SKM-1 treated with dmso at 0.1 percent for 144 hours (cell line): ENCODE measurements around the gene TLR4.
A peak's percentile ranks its signal among the peaks of the same experiment; 100 is the strongest.

Experiments
- DNase-seq: peaks from one replicate; lab custom pipeline; 2025; ENCODE audit not compliant: unreplicated experiment; lab: John Stamatoyannopoulos, UW

Gene TLR4

GRCh38 chr9:117709936-117710335 is 5.7 kb downstream of the TLR4 start:
- no peak for DNase-seq

GRCh38 chr9:117714282-117714681 is 10.1 kb downstream of the TLR4 start:
- no peak for DNase-seq

GRCh38 chr9:117715411-117715989 is 11.3 kb downstream of the TLR4 start:
- no peak for DNase-seq

GRCh38 chr9:117718085-117718484 is 13.9 kb downstream of the TLR4 start:
- peak; percentile 97 for DNase-seq

- no peak for DNase-seq
Observed at GRCh38 chr9:117718701-117719100, 14.5 kb downstream of the TLR4 start.

GRCh38 chr9:117719161-117719920 is 15.1 kb downstream of the TLR4 start:
- no peak for DNase-seq

- DNase-seq = no peak
Observed at GRCh38 chr9:117720066-117720465, 15.9 kb downstream of the TLR4 start.

- no peak for DNase-seq
Observed at GRCh38 chr9:117720555-117720954, 16.4 kb downstream of the TLR4 start.

GRCh38 chr9:117720987-117721386 is 16.8 kb downstream of the TLR4 start:
- DNase-seq = no peak

GRCh38 chr9:117722108-117722761 is 18.0 kb downstream of the TLR4 start:
- no peak for DNase-seq

- DNase-seq = peak; percentile 78
Observed at GRCh38 chr9:117723986-117724625, 19.9 kb downstream of the TLR4 start.

- peak; percentile 95 for DNase-seq
Observed at GRCh38 chr9:117725426-117725887, 21.3 kb downstream of the TLR4 start.

GRCh38 chr9:117729375-117729774 is 25.2 kb downstream of the TLR4 start:
- DNase-seq = no peak

GRCh38 chr9:117732494-117732893 is 28.3 kb downstream of the TLR4 start:
- no peak for DNase-seq

GRCh38 chr9:117733465-117733864 is 29.3 kb downstream of the TLR4 start:
- DNase-seq = no peak

- no peak for DNase-seq
Observed at GRCh38 chr9:117734082-117734481, 29.9 kb downstream of the TLR4 start.

GRCh38 chr9:117734523-117735314 is 30.5 kb downstream of the TLR4 start:
- no peak for DNase-seq

GRCh38 chr9:117737721-117738226 is 33.6 kb downstream of the TLR4 start:
- no peak for DNase-seq

- DNase-seq = no peak
Observed at GRCh38 chr9:117739206-117739605, 35.0 kb downstream of the TLR4 start.

- no peak for DNase-seq
Observed at GRCh38 chr9:117739624-117740347, 35.6 kb downstream of the TLR4 start.
